Measurements from ENCODE around the gene IWS1. TPM values are rescaled to one million over a fixed set of nuclear protein-coding genes. Genes with fewer than 3 reads are reported as not detected.

The IWS1 gene
- total RNA-seq, 1 experiment from 2014 or later = 46.6 TPM

GRCh38 chr2:127469051-127469450 lies 57.2 kb downstream of the IWS1 start:
- Histone ChIP-seq H4K20me1 (ENCODE audit: insufficient read depth) (no peaks in the 10 kb centered on the region), H3K9me3 (ENCODE audit: control insufficient read depth in 1 of 2, insufficient read depth in 1 of 2, low read depth in 1 of 2, low read length in 2 of 2) (no peaks in the 10 kb centered on the region), H3K4me1 (ENCODE audit: control insufficient read depth in 1 of 2, insufficient read depth in 2 of 2, low read length in 2 of 2) (no peaks in the 10 kb centered on the region), H3K27ac (ENCODE audit: low read depth, low read length) (no peak overlapping the region), H3K4me2 (ENCODE audit: low read length) (no peak overlapping the region), H3K9me2 (ENCODE audit: insufficient read depth) (no peaks in the 10 kb centered on the region), H3K9ac (ENCODE audit: low read length) (no peak overlapping the region), H3K79me2 (ENCODE audit: insufficient read depth, low read length) (no peaks in the 10 kb centered on the region), H3K4me3 (replicated peaks in 1 of 2; ENCODE audit: low read depth in 1 of 2, low read length in 2 of 2) (no peak overlapping the region), H2AFZ (ENCODE audit: low read depth, low read length, poor library complexity, severe bottlenecking) (no peak overlapping the region), H3K27me3 (ENCODE audit: insufficient read depth, low read length) (no peaks in the 10 kb centered on the region), H3K36me3 (ENCODE audit: control insufficient read depth in 1 of 2, insufficient read depth in 2 of 2, low read length in 2 of 2) (no peaks in the 10 kb centered on the region)
- no peak for DNase-seq (ENCODE audit: low read depth, low spot score)
- TF ChIP-seq RAD21 (IDR thresholded peaks at IDR 0.05; ENCODE audit: low read depth) (no peak), ZFX (IDR thresholded peaks at IDR 0.05) (no peak), YY1 (IDR thresholded peaks at IDR 0.05; ENCODE audit: extremely low read depth, insufficient replicate concordance, low read depth, low read length) (no peak), ZNF274 (IDR thresholded peaks at IDR 0.05; ENCODE audit: low read depth, low read length) (no peak), EGR1 (IDR thresholded peaks at IDR 0.05; ENCODE audit: low read depth) (no peak), ELF1 (IDR thresholded peaks at IDR 0.05; ENCODE audit: borderline replicate concordance, low read depth) (no peak), EZH2phosphoT487 (IDR thresholded peaks at IDR 0.05; ENCODE audit: borderline replicate concordance) (no peak), POLR2A (IDR thresholded peaks at IDR 0.05; ENCODE audit: borderline replicate concordance, extremely low read depth, insufficient read depth, insufficient read length) (no peak), SRF (IDR thresholded peaks at IDR 0.05; ENCODE audit: low read depth) (no peak), EZH2 (IDR thresholded peaks at IDR 0.05) (no peak), CBX3 (IDR thresholded peaks at IDR 0.05; ENCODE audit: low read depth) (no peak), POLR2AphosphoS5 (IDR thresholded peaks at IDR 0.05; ENCODE audit: low read depth, low read length) (no peak), MAX (IDR thresholded peaks at IDR 0.05) (no peak)
- CTCF ChIA-PET = no interaction called here
- RAD21 ChIA-PET (ENCODE audit: low non-redundant PET in 1 of 2, low total read pairs in 2 of 2, uncharacterized antibody in 2 of 2, unreplicated experiment in 2 of 2) = no interaction called here
- BruUV-seq (replicated peaks) = no TSS peak
- ATAC-seq = no peak
- POLR2A ChIA-PET = no interaction called here
- intact Hi-C loops (cut with micrococcal nuclease) = no loop called here

- no peak overlapping the region for H3K4me3 ChIP-seq (replicated peaks in 1 of 2; ENCODE audit: low read depth in 1 of 2, low read length in 2 of 2)
- no peaks in the 10 kb centered on the region for H3K79me2 ChIP-seq (ENCODE audit: insufficient read depth, low read length)
- H2AFZ ChIP-seq (ENCODE audit: low read depth, low read length, poor library complexity, severe bottlenecking) = no peak overlapping the region
- no peaks in the 10 kb centered on the region for H3K4me1 ChIP-seq (ENCODE audit: control insufficient read depth in 1 of 2, insufficient read depth in 2 of 2, low read length in 2 of 2)
- H3K9ac ChIP-seq (ENCODE audit: low read length) = no peak overlapping the region
- H3K4me2 ChIP-seq (ENCODE audit: low read length) = no peak overlapping the region
- DNase-seq (ENCODE audit: low read depth, low spot score) = no peak
- no peaks in the 10 kb centered on the region for H4K20me1 ChIP-seq (ENCODE audit: insufficient read depth)
- H3K27me3 ChIP-seq (ENCODE audit: insufficient read depth, low read length) = no peaks in the 10 kb centered on the region
- intact Hi-C loops (cut with micrococcal nuclease) = no loop called here
- ChIA-PET RAD21 (ENCODE audit: low non-redundant PET in 1 of 2, low total read pairs in 2 of 2, uncharacterized antibody in 2 of 2, unreplicated experiment in 2 of 2) (no interaction called here), CTCF (interaction anchor here (1.3 to 1.8 kb wide), 2 partner anchors 14 to 268 kb away, joined by 3 to 4 read pairs; no protein-coding TSS in a partner anchor), POLR2A (no interaction called here)
- H3K9me3 ChIP-seq (ENCODE audit: control insufficient read depth in 1 of 2, insufficient read depth in 1 of 2, low read depth in 1 of 2, low read length in 2 of 2) = no peaks in the 10 kb centered on the region
- no peaks in the 10 kb centered on the region for H3K9me2 ChIP-seq (ENCODE audit: insufficient read depth)
- H3K27ac ChIP-seq (ENCODE audit: low read depth, low read length) = no peak overlapping the region
- no peaks in the 10 kb centered on the region for H3K36me3 ChIP-seq (ENCODE audit: control insufficient read depth in 1 of 2, insufficient read depth in 2 of 2, low read length in 2 of 2)
- no TSS peak for BruUV-seq (replicated peaks)
- no peak for ATAC-seq
- TF ChIP-seq FOSL1 (IDR thresholded peaks at IDR 0.05; ENCODE audit: low read depth) = no peak
- TF ChIP-seq YY1 (IDR thresholded peaks at IDR 0.05; ENCODE audit: extremely low read depth, insufficient replicate concordance, low read depth, low read length) = no peak
- TF ChIP-seq EZH2phosphoT487 (IDR thresholded peaks at IDR 0.05; ENCODE audit: borderline replicate concordance) = no peak
- no peak for TF ChIP-seq MAX (IDR thresholded peaks at IDR 0.05)
- no peak for TF ChIP-seq SRF (IDR thresholded peaks at IDR 0.05; ENCODE audit: low read depth)
- no peak for TF ChIP-seq CEBPB (IDR thresholded peaks at IDR 0.05; ENCODE audit: low read depth)
- no peak for TF ChIP-seq ZNF274 (IDR thresholded peaks at IDR 0.05; ENCODE audit: low read depth, low read length)
- no peak for TF ChIP-seq EGR1 (IDR thresholded peaks at IDR 0.05; ENCODE audit: low read depth)
- no peak for TF ChIP-seq ATF3 (IDR thresholded peaks at IDR 0.05)
- no peak for TF ChIP-seq ELF1 (IDR thresholded peaks at IDR 0.05; ENCODE audit: borderline replicate concordance, low read depth)
- TF ChIP-seq RAD21 (IDR thresholded peaks at IDR 0.05; ENCODE audit: low read depth) = no peak
- TF ChIP-seq REST (IDR thresholded peaks at IDR 0.05; ENCODE audit: low read depth) = no peak
- TF ChIP-seq SIN3A (IDR thresholded peaks at IDR 0.05; ENCODE audit: low read depth) = no peak
- TF ChIP-seq CBX3 (IDR thresholded peaks at IDR 0.05; ENCODE audit: low read depth) = no peak
- TF ChIP-seq SP1 (IDR thresholded peaks at IDR 0.05; ENCODE audit: low read depth) = no peak
Measured at GRCh38 chr2:127465258-127465657, 61.0 kb downstream of the IWS1 start.

Measured in HCT116 (cell line).